DMS153 treated with DMSO at 0.1 percent for 48 hours (cell line): ENCODE results near the gene FAM222B.
"Not testable (repeated sequence)": the region's sequence is repeated elsewhere in the genome, so short reads cannot be mapped to it uniquely, and the experiment has no call there.

Source experiments
- DNase-seq: peaks from one replicate; lab custom pipeline; 2025; ENCODE audit not compliant: unreplicated experiment; lab: John Stamatoyannopoulos, UW

FAM222B gene

GRCh38 chr17:28747801-28748750 is 94.5 kb downstream of the FAM222B start:
- DNase-seq = no peak

GRCh38 chr17:28747051-28747691 is 95.4 kb downstream of the FAM222B start:
- DNase-seq = no peak

- no peak for DNase-seq
Measured at GRCh38 chr17:28746611-28747050, 96.0 kb downstream of the FAM222B start.

- no peak for DNase-seq
Measured at GRCh38 chr17:28745786-28746411, 96.7 kb downstream of the FAM222B start.

- DNase-seq = peak; percentile 26
Measured at GRCh38 chr17:28744972-28745785, 97.4 kb downstream of the FAM222B start.

GRCh38 chr17:28744104-28744971 is 98.3 kb downstream of the FAM222B start:
- no peak for DNase-seq

GRCh38 chr17:28743243-28744103 is 99.1 kb downstream of the FAM222B start, which contains the start of gene TRAF4:
Gene TRAF4 (plus strand): TSS chr17:28744011. CDS start chr17:28744113, 102 bp downstream.
- peak; percentile 92 for DNase-seq

GRCh38 chr17:28741358-28742349 is 100.9 kb downstream of the FAM222B start:
- no peak for DNase-seq

GRCh38 chr17:28740406-28741357 is 101.9 kb downstream of the FAM222B start:
- DNase-seq = no peak

- DNase-seq = no peak
Measured at GRCh38 chr17:28738680-28739384, 103.8 kb downstream of the FAM222B start.

GRCh38 chr17:28737770-28738679 is 104.6 kb downstream of the FAM222B start:
- no peak for DNase-seq

- DNase-seq = no peak
Measured at GRCh38 chr17:28737316-28737715, 105.3 kb downstream of the FAM222B start.

GRCh38 chr17:28735913-28736769 is 106.4 kb downstream of the FAM222B start:
- not testable (repeated sequence) for DNase-seq

GRCh38 chr17:28735242-28735722 is 107.3 kb downstream of the FAM222B start:
- no peak for DNase-seq
